Adrenal gland (tissue), 5 donors: Measurements from ENCODE around the gene UBE2G2.

ENCODE experiments used
- POLR2A ChIP-seq, 2 donors: fragments of 450-650 bp; IDR thresholded peaks; one replicate each; pipeline ENCODE4 v1.6.1; 2017; ENCODE audit warnings: antibody characterized with exemption in 2 of 2, mild to moderate bottlenecking in 2 of 2, moderate library complexity in 1 of 2
- TF ChIP-seq, protein P1 (sequence below), 6 experiments: fragments of 450-650 bp in 4 of 6; fragments of 200-600 bp in 2 of 6; sonication (generic) in 1 of 6; IDR thresholded peaks; 1 replicate in 5 of 6; 2 replicates in 1 of 6; pipeline versions ENCODE4 v1.5.1 to v1.8.0; 2016 to 2021; ENCODE audit warnings: antibody characterized with exemption in 6 of 6, mild to moderate bottlenecking in 2 of 6, moderate library complexity in 1 of 6
- donor health status: DM: no; HTN: no; CAD: no.

- TF ChIP-seq, protein P1, sequence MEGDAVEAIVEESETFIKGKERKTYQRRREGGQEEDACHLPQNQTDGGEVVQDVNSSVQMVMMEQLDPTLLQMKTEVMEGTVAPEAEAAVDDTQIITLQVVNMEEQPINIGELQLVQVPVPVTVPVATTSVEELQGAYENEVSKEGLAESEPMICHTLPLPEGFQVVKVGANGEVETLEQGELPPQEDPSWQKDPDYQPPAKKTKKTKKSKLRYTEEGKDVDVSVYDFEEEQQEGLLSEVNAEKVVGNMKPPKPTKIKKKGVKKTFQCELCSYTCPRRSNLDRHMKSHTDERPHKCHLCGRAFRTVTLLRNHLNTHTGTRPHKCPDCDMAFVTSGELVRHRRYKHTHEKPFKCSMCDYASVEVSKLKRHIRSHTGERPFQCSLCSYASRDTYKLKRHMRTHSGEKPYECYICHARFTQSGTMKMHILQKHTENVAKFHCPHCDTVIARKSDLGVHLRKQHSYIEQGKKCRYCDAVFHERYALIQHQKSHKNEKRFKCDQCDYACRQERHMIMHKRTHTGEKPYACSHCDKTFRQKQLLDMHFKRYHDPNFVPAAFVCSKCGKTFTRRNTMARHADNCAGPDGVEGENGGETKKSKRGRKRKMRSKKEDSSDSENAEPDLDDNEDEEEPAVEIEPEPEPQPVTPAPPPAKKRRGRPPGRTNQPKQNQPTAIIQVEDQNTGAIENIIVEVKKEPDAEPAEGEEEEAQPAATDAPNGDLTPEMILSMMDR (IDR thresholded peaks at IDR 0.05) = no peak
- no peak for TF ChIP-seq POLR2A (IDR thresholded peaks at IDR 0.05)
These were observed 74.3 kb downstream of the UBE2G2 start for GRCh38 chr21:44727321-44727720.
